Mesenchymal stem cell (in vitro differentiated cells and primary cell): ENCODE measurements around the gene ZNF362.

Experiments used
- DNase-seq: peaks from one replicate; pipeline ENCODE4 v3.0.0-alpha.2; 2013
- H2AFZ ChIP-seq: one replicate; pipeline ENCODE4 v1.6.1; 2013; ENCODE audit warnings: low read depth, mild to moderate bottlenecking, control low read depth, inconsistent platforms, low read length, moderate library complexity
- H2AK5ac ChIP-seq: 2 replicates; pipeline ENCODE4 v1.6.1; 2013; ENCODE audit warnings: low read length, moderate library complexity, mild to moderate bottlenecking, inconsistent platforms; ENCODE audit not compliant: severe bottlenecking
- H2BK120ac ChIP-seq: one replicate; pipeline ENCODE4 v1.6.1; 2013; ENCODE audit warnings: low read depth, mild to moderate bottlenecking, inconsistent platforms, low read length, moderate library complexity
- H2BK12ac ChIP-seq, 2 experiments: one replicate each; pipeline ENCODE4 v1.6.1; 2013; ENCODE audit warnings: inconsistent platforms in 2 of 2, low read length in 2 of 2, mild to moderate bottlenecking in 2 of 2, moderate library complexity in 2 of 2, control low read depth in 1 of 2
- H2BK15ac ChIP-seq: one replicate; pipeline ENCODE4 v1.6.1; 2013; ENCODE audit warnings: mild to moderate bottlenecking, low read depth, inconsistent platforms; ENCODE audit not compliant: poor library complexity, severe bottlenecking
- H2BK5ac ChIP-seq: 2 replicates; pipeline ENCODE4 v1.6.1; 2013; ENCODE audit warnings: low read depth, mild to moderate bottlenecking, low read length, control low read depth, inconsistent platforms; ENCODE audit not compliant: poor library complexity, severe bottlenecking
- H3K14ac ChIP-seq, 2 experiments: one replicate each; pipeline ENCODE4 v1.6.1; 2013; ENCODE audit warnings: inconsistent platforms in 2 of 2, low read length in 2 of 2, control low read depth in 1 of 2, mild to moderate bottlenecking in 1 of 2, moderate library complexity in 1 of 2
- H3K18ac ChIP-seq, 2 experiments: one replicate each; pipeline ENCODE4 v1.6.1; 2013; ENCODE audit warnings: inconsistent platforms in 2 of 2, low read length in 2 of 2, control low read depth in 1 of 2, low read depth in 1 of 2, mild to moderate bottlenecking in 1 of 2
- H3K23ac ChIP-seq, 2 experiments: one replicate each; pipeline ENCODE4 v1.6.1; 2013; ENCODE audit warnings: inconsistent platforms in 2 of 2, low read length in 2 of 2, mild to moderate bottlenecking in 2 of 2, moderate library complexity in 2 of 2, control low read depth in 1 of 2
- H3K27ac ChIP-seq: 2 replicates; pipeline ENCODE4 v1.5.1; 2013; ENCODE audit warnings: mild to moderate bottlenecking, moderate library complexity, low read length, control low read depth, inconsistent platforms; ENCODE audit not compliant: poor library complexity, severe bottlenecking
- H3K27me3 ChIP-seq, 2 experiments: 2 replicates each; pipeline versions ENCODE4 v1.6.1 to v1.7.0; 2013; ENCODE audit warnings: low read length in 2 of 2, mild to moderate bottlenecking in 2 of 2, moderate library complexity in 2 of 2, control low read depth in 1 of 2, inconsistent platforms in 1 of 2; ENCODE audit not compliant: control insufficient read depth in 1 of 2, insufficient read depth in 1 of 2
- H3K36me3 ChIP-seq, 2 experiments: 2 replicates each; pipeline versions ENCODE4 v1.6.1 to v1.7.0; 2013; ENCODE audit warnings: low read length in 2 of 2, control low read depth in 1 of 2, inconsistent platforms in 1 of 2, low read depth in 1 of 2, mild to moderate bottlenecking in 1 of 2; ENCODE audit not compliant: insufficient read depth in 2 of 2, control insufficient read depth in 1 of 2
- H3K4ac ChIP-seq, 2 experiments: one replicate each; pipeline ENCODE4 v1.6.1; 2013; ENCODE audit warnings: inconsistent platforms in 2 of 2, low read length in 2 of 2, mild to moderate bottlenecking in 2 of 2, moderate library complexity in 2 of 2, control low read depth in 1 of 2, low read depth in 1 of 2
- H3K4me1 ChIP-seq: 2 replicates; pipeline ENCODE4 v1.6.1; 2013; ENCODE audit warnings: low read depth, low read length, control low read depth; ENCODE audit not compliant: control insufficient read depth, insufficient read depth
- H3K4me2 ChIP-seq: 2 replicates; pipeline ENCODE4 v1.6.1; 2013; ENCODE audit warnings: low read length, mild to moderate bottlenecking, inconsistent platforms; ENCODE audit not compliant: poor library complexity, severe bottlenecking
- H3K4me3 ChIP-seq, 2 experiments: 2 replicates each; pipeline versions ENCODE4 v1.5.1 to v1.7.0; 2013; ENCODE audit warnings: low read length in 2 of 2, mild to moderate bottlenecking in 2 of 2, control low read depth in 1 of 2, low read depth in 1 of 2; ENCODE audit not compliant: insufficient read depth in 1 of 2
- H3K79me1 ChIP-seq: replicated peaks from 2 replicates; pipeline ENCODE4 v1.6.1; 2013; ENCODE audit warnings: mild to moderate bottlenecking, control low read depth, low read length, inconsistent platforms; ENCODE audit not compliant: poor library complexity, severe bottlenecking
- H3K9ac ChIP-seq: 2 replicates; pipeline ENCODE4 v1.7.0; 2013; ENCODE audit warnings: mild to moderate bottlenecking, low read length, moderate library complexity
- H3K9me3 ChIP-seq: 2 replicates; pipeline ENCODE4 v1.7.0; 2013; ENCODE audit warnings: mild to moderate bottlenecking, low read length; ENCODE audit not compliant: control insufficient read depth
- H4K8ac ChIP-seq: one replicate; pipeline ENCODE4 v1.6.1; 2013; ENCODE audit warnings: inconsistent platforms, mild to moderate bottlenecking, low read length, moderate library complexity
- H4K91ac ChIP-seq: one replicate; pipeline ENCODE4 v1.6.1; 2013; ENCODE audit warnings: mild to moderate bottlenecking, low read length, inconsistent platforms
- WGBS: methylation state at CpG from one replicate; pipeline ENCODE4 v1.1.7; 2013; ENCODE audit warnings: mixed read lengths; 5-methylcytosine and 5-hydroxymethylcytosine counted together

Gene ZNF362

DNA sequence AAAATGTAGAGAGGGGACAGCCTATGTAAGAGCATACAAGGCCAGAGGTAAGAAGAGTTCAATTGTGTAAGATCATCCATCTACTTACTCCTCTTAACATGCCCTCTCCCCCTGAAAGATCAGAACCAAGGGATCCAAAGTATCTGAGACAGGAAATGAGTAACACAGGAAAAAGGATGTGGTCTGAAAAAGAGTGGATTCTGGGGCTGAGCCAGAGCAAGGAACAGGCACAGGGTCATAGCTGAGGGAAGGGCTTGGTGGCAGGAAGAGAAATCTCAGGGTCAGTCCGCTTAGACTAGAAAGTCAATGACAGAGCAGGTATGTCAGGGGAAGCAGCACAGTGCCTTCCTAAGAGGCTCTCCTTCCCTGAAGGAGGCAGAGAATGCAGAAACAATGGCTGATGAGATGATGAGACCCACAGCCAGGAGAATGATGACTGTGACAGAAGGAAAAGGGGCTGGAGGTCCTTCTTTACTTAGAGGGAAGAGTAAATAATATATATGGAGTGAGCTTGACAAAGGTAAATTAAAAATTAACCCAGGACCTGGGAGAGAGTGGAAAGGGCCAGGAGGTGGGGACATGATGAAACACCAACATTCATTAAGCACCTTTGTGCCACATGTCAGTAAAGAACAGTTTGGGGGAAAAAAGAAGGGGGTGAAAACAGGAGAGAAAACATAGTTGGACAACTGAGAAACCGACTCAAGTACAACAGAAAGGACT, 90.8 kb downstream of the ZNF362 start:
- peak overlapping the region; percentile 87 for H2BK120ac ChIP-seq
- H3K9me3 ChIP-seq = no peaks in the 10 kb centered on the region
- peak; percentile 97 for DNase-seq
- H4K91ac ChIP-seq = peak overlapping the region; percentile 79
- peak overlapping the region; percentile 63 for H2BK5ac ChIP-seq
- WGBS = 2% methylated on average over 1 of the region's 2 CpGs
- peak overlapping the region; percentile 97 for H3K4me2 ChIP-seq
- no peak overlapping the region for H2AFZ ChIP-seq
- H3K18ac ChIP-seq = peak overlapping the region; percentile 67 to 85
- H3K4me3 ChIP-seq = peak overlapping the region in 1 of 2 experiments; percentile 93
- H4K8ac ChIP-seq = no peak overlapping the region
- no peak overlapping the region for H3K23ac ChIP-seq
- peak overlapping the region in 1 of 2 experiments; percentile 87 for H3K14ac ChIP-seq
- peak overlapping the region; percentile 56 to 94 for H3K4ac ChIP-seq
- peak overlapping the region in 1 of 2 experiments; percentile 29 for H2BK12ac ChIP-seq
- no peak overlapping the region for H2BK15ac ChIP-seq
- peak overlapping the region; percentile 84 for H2AK5ac ChIP-seq
- peak overlapping the region; percentile 96 for H3K9ac ChIP-seq
- H3K79me1 ChIP-seq = no peaks in the 10 kb centered on the region
- H3K4me1 ChIP-seq = peaks cover 18% of the 10 kb centered on the region
- H3K27me3 ChIP-seq = no peaks in the 10 kb centered on the region
- peaks cover 6 to 56% of the 10 kb centered on the region in 2 experiments for H3K36me3 ChIP-seq
- H3K27ac ChIP-seq = peak overlapping the region; percentile 91

- Histone ChIP-seq H2AFZ (no peak overlapping the region), H2BK12ac (peak overlapping the region in 1 of 2 experiments; percentile 83), H3K36me3 (peaks cover 6 to 58% of the 10 kb centered on the region in 2 experiments), H3K23ac (peak overlapping the region in 1 of 2 experiments; percentile 70), H3K27ac (peak overlapping the region; percentile 91), H3K9me3 (no peaks in the 10 kb centered on the region), H2BK120ac (peak overlapping the region; percentile 87), H2BK15ac (peak overlapping the region; percentile 74), H3K27me3 (no peaks in the 10 kb centered on the region), H3K14ac (peak overlapping the region in 1 of 2 experiments; percentile 87), H3K4me1 (peaks cover 17% of the 10 kb centered on the region), H3K18ac (peak overlapping the region; percentile 85 to 93), H2AK5ac (peak overlapping the region; percentile 84), H4K91ac (peak overlapping the region; percentile 79), H4K8ac (peak overlapping the region; percentile 94), H3K9ac (peak overlapping the region; percentile 96), H3K79me1 (no peaks in the 10 kb centered on the region), H3K4ac (peak overlapping the region; percentile 56 to 94), H2BK5ac (peak overlapping the region; percentile 63), H3K4me3 (peak overlapping the region; percentile 60 to 93), H3K4me2 (peak overlapping the region; percentile 97)
- DNase-seq = no peak
- 2% methylated on average over 5 of the region's 5 CpGs for WGBS
Observed at GRCh38 chr1:33347650-33347992, 91.3 kb downstream of the ZNF362 start.

- H3K4me3 ChIP-seq = peak overlapping the region in 1 of 2 experiments; percentile 93
- peaks cover 16% of the 10 kb centered on the region for H3K4me1 ChIP-seq
- H2BK120ac ChIP-seq = peak overlapping the region; percentile 11
- H3K27me3 ChIP-seq = no peaks in the 10 kb centered on the region
- H3K4ac ChIP-seq = peak overlapping the region in 1 of 2 experiments; percentile 79
- no peak overlapping the region for H2BK12ac ChIP-seq
- H3K27ac ChIP-seq = peak overlapping the region; percentile 91
- peaks cover 6 to 60% of the 10 kb centered on the region in 2 experiments for H3K36me3 ChIP-seq
- peak overlapping the region; percentile 16 to 18 for H3K18ac ChIP-seq
- H2BK5ac ChIP-seq = peak overlapping the region; percentile 63
- peak overlapping the region; percentile 45 for H4K8ac ChIP-seq
- no peak overlapping the region for H2AK5ac ChIP-seq
- H3K23ac ChIP-seq = no peak overlapping the region
- WGBS = 4% methylated on average over 2 of the region's 2 CpGs
- peak overlapping the region; percentile 96 for H3K9ac ChIP-seq
- DNase-seq = no peak
- H3K14ac ChIP-seq = peak overlapping the region in 1 of 2 experiments; percentile 57
- peak overlapping the region; percentile 97 for H3K4me2 ChIP-seq
- no peak overlapping the region for H2AFZ ChIP-seq
- H2BK15ac ChIP-seq = no peak overlapping the region
- H3K79me1 ChIP-seq = no peaks in the 10 kb centered on the region
- H3K9me3 ChIP-seq = no peaks in the 10 kb centered on the region
- H4K91ac ChIP-seq = peak overlapping the region; percentile 47
Observed at GRCh38 chr1:33348194-33348593, 91.9 kb downstream of the ZNF362 start.

DNA sequence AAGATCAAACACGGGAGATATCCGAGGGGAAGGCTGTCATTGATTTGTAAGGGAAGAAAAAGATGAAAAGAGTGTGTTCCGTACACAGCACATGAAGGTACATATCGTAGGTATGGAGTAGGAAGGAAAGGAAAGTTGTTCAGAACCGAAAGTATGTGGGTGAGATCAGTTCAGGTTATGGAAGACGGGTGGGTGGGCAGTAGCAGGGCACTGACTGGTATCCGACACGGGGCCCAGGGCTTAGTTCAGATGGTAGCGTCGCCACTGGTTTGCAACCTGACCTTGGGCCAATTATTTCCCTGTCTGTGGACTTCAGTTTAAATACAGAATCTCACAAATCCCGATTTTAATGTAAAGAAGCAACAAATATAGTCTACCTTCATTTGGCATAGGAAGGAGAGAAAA, 92.4 kb downstream of the ZNF362 start:
- H3K4me2 ChIP-seq = peak overlapping the region; percentile 97
- no peak overlapping the region for H3K23ac ChIP-seq
- H2AK5ac ChIP-seq = no peak overlapping the region
- peak overlapping the region; percentile 99 for H2BK120ac ChIP-seq
- peaks cover 1% of the 10 kb centered on the region for H3K79me1 ChIP-seq
- peaks cover 8 to 61% of the 10 kb centered on the region in 2 experiments for H3K36me3 ChIP-seq
- no peaks in the 10 kb centered on the region for H3K9me3 ChIP-seq
- H3K27ac ChIP-seq = peak overlapping the region; percentile 91
- WGBS = under 1% methylated on average over 10 of the region's 11 CpGs
- H3K14ac ChIP-seq = peak overlapping the region in 1 of 2 experiments; percentile 37
- H3K18ac ChIP-seq = peak overlapping the region; percentile 2 to 97
- H2BK5ac ChIP-seq = peak overlapping the region; percentile 92
- peak overlapping the region in 1 of 2 experiments; percentile 79 for H3K4ac ChIP-seq
- peak overlapping the region; percentile 52 for H4K91ac ChIP-seq
- no peak overlapping the region for H4K8ac ChIP-seq
- H3K4me1 ChIP-seq = peaks cover 14% of the 10 kb centered on the region
- H2AFZ ChIP-seq = no peak overlapping the region
- H3K27me3 ChIP-seq = no peaks in the 10 kb centered on the region
- H3K9ac ChIP-seq = peak overlapping the region; percentile 96
- no peak for DNase-seq
- H3K4me3 ChIP-seq = peak overlapping the region; percentile 93 to 98
- H2BK15ac ChIP-seq = no peak overlapping the region
- no peak overlapping the region for H2BK12ac ChIP-seq
